Measurements from ENCODE around the gene CRADD. TPM values are rescaled to one million over a fixed set of nuclear protein-coding genes. Genes with fewer than 3 reads are reported as not detected.
"Not testable (repeated sequence)": the region's sequence is repeated elsewhere in the genome, so short reads cannot be mapped to it uniquely, and the experiment has no call there.

CRADD gene
- total RNA-seq, 6 experiments from 2014 or later = 17.2 to 65.3 (median 30.8) TPM

DNA sequence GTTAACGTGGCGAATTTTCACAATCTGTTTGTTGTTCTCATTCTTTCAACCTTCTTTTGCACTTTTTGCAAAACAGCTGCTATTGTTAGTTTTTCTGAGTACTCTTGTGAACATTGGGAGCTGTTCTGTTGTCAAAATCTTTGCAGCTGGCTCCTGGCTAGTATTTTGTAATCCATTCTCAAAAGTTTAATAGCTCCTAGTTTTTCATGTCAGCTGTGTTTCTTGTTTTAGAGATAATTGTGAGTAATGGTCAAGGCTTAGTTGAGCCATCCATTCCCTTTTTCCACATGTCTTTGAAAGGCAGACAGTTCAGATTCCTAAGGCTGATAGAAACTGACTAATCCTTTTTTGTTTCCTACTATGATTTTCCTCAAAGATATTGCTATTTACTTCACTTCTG is 39.1 kb upstream of the CRADD start:
- Histone ChIP-seq H3K9me3 (no peaks in the 10 kb centered on the region), H3K4me1 (no peaks in the 10 kb centered on the region), H3K4me3 (no peak overlapping the region), H3K27ac (no peak overlapping the region), H3K27me3 (no peaks in the 10 kb centered on the region), H3K36me3 (no peaks in the 10 kb centered on the region)
- 24% methylated on average over 2 of the region's 2 CpGs for WGBS (ENCODE audit: insufficient coverage, low coverage, low lambda C conversion rate, missing lambda C conversion rate)
- ATAC-seq = peak in 3 of 4 donors; percentile 24 to 68 (median 56)
- no peak for DNase-seq
- intact Hi-C loops (cut with DNase I) = no loop called here
- TF ChIP-seq, protein P1, sequence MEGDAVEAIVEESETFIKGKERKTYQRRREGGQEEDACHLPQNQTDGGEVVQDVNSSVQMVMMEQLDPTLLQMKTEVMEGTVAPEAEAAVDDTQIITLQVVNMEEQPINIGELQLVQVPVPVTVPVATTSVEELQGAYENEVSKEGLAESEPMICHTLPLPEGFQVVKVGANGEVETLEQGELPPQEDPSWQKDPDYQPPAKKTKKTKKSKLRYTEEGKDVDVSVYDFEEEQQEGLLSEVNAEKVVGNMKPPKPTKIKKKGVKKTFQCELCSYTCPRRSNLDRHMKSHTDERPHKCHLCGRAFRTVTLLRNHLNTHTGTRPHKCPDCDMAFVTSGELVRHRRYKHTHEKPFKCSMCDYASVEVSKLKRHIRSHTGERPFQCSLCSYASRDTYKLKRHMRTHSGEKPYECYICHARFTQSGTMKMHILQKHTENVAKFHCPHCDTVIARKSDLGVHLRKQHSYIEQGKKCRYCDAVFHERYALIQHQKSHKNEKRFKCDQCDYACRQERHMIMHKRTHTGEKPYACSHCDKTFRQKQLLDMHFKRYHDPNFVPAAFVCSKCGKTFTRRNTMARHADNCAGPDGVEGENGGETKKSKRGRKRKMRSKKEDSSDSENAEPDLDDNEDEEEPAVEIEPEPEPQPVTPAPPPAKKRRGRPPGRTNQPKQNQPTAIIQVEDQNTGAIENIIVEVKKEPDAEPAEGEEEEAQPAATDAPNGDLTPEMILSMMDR (IDR thresholded peaks at IDR 0.05) = no peak
- TF ChIP-seq POLR2A (IDR thresholded peaks at IDR 0.05) = no peak

GRCh38 chr12:93638954-93639353 is 38.2 kb upstream of the CRADD start:
- no peak overlapping the region for H3K4me3 ChIP-seq
- 77% methylated on average over 5 of the region's 6 CpGs for WGBS (ENCODE audit: insufficient coverage, low coverage, low lambda C conversion rate, missing lambda C conversion rate)
- ATAC-seq = no peak
- intact Hi-C loops (cut with DNase I) = no loop called here
- no peaks in the 10 kb centered on the region for H3K4me1 ChIP-seq
- no peaks in the 10 kb centered on the region for H3K9me3 ChIP-seq
- no peaks in the 10 kb centered on the region for H3K36me3 ChIP-seq
- H3K27me3 ChIP-seq = no peaks in the 10 kb centered on the region
- TF ChIP-seq, protein P1 (IDR thresholded peaks at IDR 0.05) = no peak
- TF ChIP-seq POLR2A (IDR thresholded peaks at IDR 0.05) = no peak
- no peak for DNase-seq
- no peak overlapping the region for H3K27ac ChIP-seq

GRCh38 chr12:93639406-93639805 is 37.8 kb upstream of the CRADD start:
- H3K4me1 ChIP-seq = no peaks in the 10 kb centered on the region
- H3K27me3 ChIP-seq = no peaks in the 10 kb centered on the region
- H3K4me3 ChIP-seq = no peak overlapping the region
- intact Hi-C loops (cut with DNase I) = no loop called here
- 100% methylated on average over 2 of the region's 2 CpGs for WGBS (ENCODE audit: insufficient coverage, low coverage, low lambda C conversion rate, missing lambda C conversion rate)
- no peaks in the 10 kb centered on the region for H3K36me3 ChIP-seq
- ATAC-seq = no peak
- DNase-seq = no peak
- H3K27ac ChIP-seq = no peak overlapping the region
- H3K9me3 ChIP-seq = no peaks in the 10 kb centered on the region
- TF ChIP-seq POLR2A (IDR thresholded peaks at IDR 0.05) = no peak
- TF ChIP-seq, protein P1 (IDR thresholded peaks at IDR 0.05) = no peak

DNA sequence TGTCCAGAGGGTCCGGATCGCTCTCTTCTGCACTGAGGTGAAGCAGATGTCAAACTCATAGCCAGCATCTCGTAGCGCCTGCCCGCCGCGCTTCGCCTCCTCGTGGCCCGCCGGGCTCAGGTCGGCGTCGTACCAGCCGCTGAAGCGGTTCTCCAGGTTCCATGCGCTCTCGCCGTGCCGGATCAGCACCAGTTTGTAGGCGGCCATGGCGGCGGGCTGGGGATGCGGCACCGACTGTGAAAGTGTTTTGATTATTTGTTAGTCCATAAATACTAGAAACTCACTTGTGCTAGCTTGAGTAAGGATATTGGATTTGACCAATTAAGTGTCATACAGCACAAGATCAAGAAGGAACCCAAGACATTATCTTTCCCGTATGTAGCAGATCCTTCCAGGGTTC is 35.8 kb upstream of the CRADD start:
- H3K4me3 ChIP-seq; H3K4me1 ChIP-seq; H3K9me3 ChIP-seq; H3K36me3 ChIP-seq; H3K27me3 ChIP-seq; DNase-seq; intact Hi-C loops (cut with DNase I); H3K27ac ChIP-seq; ATAC-seq: not testable (repeated sequence)
- WGBS (ENCODE audit: insufficient coverage, low coverage, low lambda C conversion rate, missing lambda C conversion rate) = 98% methylated on average over 8 of the region's 26 CpGs

GRCh38 chr12:93642751-93643150 is 34.4 kb upstream of the CRADD start:
- Histone ChIP-seq H3K27ac (no peak overlapping the region), H3K36me3 (no peaks in the 10 kb centered on the region), H3K4me1 (no peaks in the 10 kb centered on the region), H3K9me3 (no peaks in the 10 kb centered on the region), H3K27me3 (no peaks in the 10 kb centered on the region), H3K4me3 (no peak overlapping the region)
- WGBS (ENCODE audit: insufficient coverage, low coverage, low lambda C conversion rate, missing lambda C conversion rate) = 91% methylated on average over 1 of the region's 1 CpG
- DNase-seq (no peak), ATAC-seq (no peak)
- intact Hi-C loops (cut with DNase I) = no loop called here
- TF ChIP-seq POLR2A (IDR thresholded peaks at IDR 0.05) = no peak
- TF ChIP-seq, protein P1 (IDR thresholded peaks at IDR 0.05) = no peak
